Activated T-helper 2 cell treated with anti-CD3 and anti-CD28 coated beads, Interferon-gamma antibody, Interleukin-2, Interleukin-4, amounts not matched to agents 10 μg/mL and 5 μg/mL and 100 μg/mL, durations not matched to agents 14 hours and 24 hours and 36 hours (primary cell): ENCODE data around the gene NUFIP2. TPM values are rescaled to one million over a fixed set of nuclear protein-coding genes. Genes with fewer than 3 reads are reported as not detected.

Experiments used
- DNase-seq: peaks from one replicate; pipeline ENCODE4 v3.0.0; 2021; ENCODE audit warnings: low spot score
- H3K27ac Mint-ChIP-seq: one replicate; pipeline ENCODE4 v1.8.0; 2021; ENCODE audit warnings: mixed read lengths
- H3K27me3 Mint-ChIP-seq: one replicate; pipeline ENCODE4 v1.8.0; 2021; ENCODE audit warnings: low read depth, mixed read lengths
- H3K36me3 Mint-ChIP-seq: one replicate; pipeline ENCODE4 v1.8.0; 2021; ENCODE audit warnings: low read depth, mixed read lengths
- H3K4me1 Mint-ChIP-seq: one replicate; pipeline ENCODE4 v1.8.0; 2021; ENCODE audit warnings: low read depth, mixed read lengths
- H3K4me3 Mint-ChIP-seq: one replicate; pipeline ENCODE4 v1.8.0; 2021; ENCODE audit warnings: low read depth, mild to moderate bottlenecking, moderate library complexity, mixed read lengths
- H3K9me3 Mint-ChIP-seq: one replicate; pipeline ENCODE4 v1.8.0; 2021; ENCODE audit warnings: mixed read lengths
- intact Hi-C: fragments of 100-400 bp; cut with micrococcal nuclease; formaldehyde crosslinking; loops from one replicate; pipeline ENCODE4 v1.15.1; 2023
- total RNA-seq: library from RNA; stranded (reverse); gene quantifications from 2 replicates; pipeline ENCODE4 v1.2.3, GENCODE V29; 2022

Gene NUFIP2
- total RNA-seq, 1 donor from 2014 or later, result 85.7 TPM

DNA sequence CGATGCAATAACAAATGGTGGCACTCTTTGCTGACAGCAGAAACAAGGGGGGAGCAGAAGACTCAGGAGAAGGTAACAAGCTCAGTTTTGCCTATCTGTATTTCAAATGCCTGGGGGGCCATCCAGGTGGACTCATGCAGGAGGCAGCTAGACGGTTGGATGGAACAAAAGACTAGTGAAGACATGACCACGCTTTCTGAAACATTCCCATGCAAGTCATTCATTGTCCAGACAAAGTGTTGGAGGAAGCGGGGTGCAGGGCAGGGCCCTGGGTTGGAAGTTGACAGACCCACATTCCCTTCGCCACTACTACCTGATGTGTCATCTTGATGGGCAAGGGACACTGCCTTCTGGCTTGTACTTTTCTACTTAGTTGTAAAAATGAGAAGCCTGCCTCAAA, 77.1 kb downstream of the NUFIP2 start:
- H3K36me3 Mint-ChIP-seq, result no peaks in the 10 kb centered on the region
- no peak overlapping the region for H3K27ac Mint-ChIP-seq
- peaks cover 3% of the 10 kb centered on the region for H3K27me3 Mint-ChIP-seq
- H3K9me3 Mint-ChIP-seq, result no peaks in the 10 kb centered on the region
- H3K4me1 Mint-ChIP-seq, result peaks cover 6% of the 10 kb centered on the region
- DNase-seq, result no peak
- no peak overlapping the region for H3K4me3 Mint-ChIP-seq
- intact Hi-C loops, result no loop called here

DNA sequence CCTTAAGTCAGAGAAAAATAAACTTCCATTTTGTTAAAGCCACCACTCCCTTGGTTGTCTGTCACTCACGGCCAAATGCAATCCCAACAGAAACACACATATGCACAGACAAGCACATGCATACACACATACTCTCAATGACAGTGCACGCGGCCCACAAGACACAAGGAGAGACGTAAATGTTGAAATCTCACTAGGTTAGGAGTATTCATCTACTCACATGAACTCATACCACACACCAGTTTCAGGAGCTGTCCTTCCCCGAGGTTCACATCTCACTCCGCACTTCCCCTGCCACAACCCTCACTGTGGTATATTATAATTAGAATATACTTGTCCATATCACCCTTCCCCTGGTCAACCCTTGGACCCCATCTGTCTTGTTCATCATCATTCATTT, 77.8 kb downstream of the NUFIP2 start:
- H3K27me3 Mint-ChIP-seq, result peaks cover 3% of the 10 kb centered on the region
- H3K9me3 Mint-ChIP-seq, result no peaks in the 10 kb centered on the region
- no peak for DNase-seq
- H3K4me1 Mint-ChIP-seq, result peaks cover 6% of the 10 kb centered on the region
- intact Hi-C loops, result no loop called here
- no peak overlapping the region for H3K4me3 Mint-ChIP-seq
- H3K36me3 Mint-ChIP-seq, result no peaks in the 10 kb centered on the region
- H3K27ac Mint-ChIP-seq, result no peak overlapping the region

DNA sequence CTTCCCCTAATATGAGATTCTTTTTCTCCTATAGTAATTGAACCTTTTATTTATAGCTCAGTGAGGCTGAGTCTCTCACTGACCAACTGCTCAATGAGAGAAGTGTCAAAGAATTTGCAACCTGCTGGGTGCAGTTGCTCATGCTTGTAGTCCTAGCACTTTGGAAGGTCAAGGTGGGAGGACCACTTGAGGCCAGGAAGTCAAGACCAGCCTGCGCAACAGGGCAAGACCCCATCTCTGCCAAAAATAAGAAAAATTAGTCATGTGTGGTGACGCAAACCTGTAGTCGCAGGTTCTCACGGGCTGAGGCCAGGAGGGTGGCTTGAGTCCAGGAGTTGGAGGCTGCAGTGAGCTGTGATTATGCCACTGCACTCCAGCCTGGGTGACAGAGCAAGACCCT, 78.2 kb downstream of the NUFIP2 start:
- intact Hi-C loops, result no loop called here
- H3K27ac Mint-ChIP-seq, result no peak overlapping the region

DNA sequence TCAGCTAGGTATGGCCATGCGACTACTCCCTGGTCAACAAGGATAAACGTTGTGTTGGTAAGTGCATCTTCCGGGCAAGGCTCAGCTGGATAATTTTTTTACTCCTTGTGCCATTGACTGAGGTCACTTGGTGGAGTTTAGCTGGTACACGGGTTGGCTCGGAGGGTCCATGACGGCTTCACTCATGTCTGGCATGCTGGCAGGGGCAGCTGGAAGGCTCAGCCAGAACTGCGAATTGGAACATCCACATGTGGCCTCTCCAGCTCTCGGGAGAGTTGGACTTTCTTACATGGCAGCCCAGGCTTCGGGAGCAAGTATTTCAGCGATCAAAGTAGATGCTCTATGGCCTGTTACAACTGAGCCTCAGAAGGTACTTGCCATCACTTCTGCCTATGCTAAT, 78.8 kb downstream of the NUFIP2 start:
- H3K4me3 Mint-ChIP-seq, result no peak overlapping the region
- H3K9me3 Mint-ChIP-seq, result no peaks in the 10 kb centered on the region
- no peaks in the 10 kb centered on the region for H3K36me3 Mint-ChIP-seq
- DNase-seq, result no peak
- H3K4me1 Mint-ChIP-seq, result peaks cover 6% of the 10 kb centered on the region
- H3K27me3 Mint-ChIP-seq, result peaks cover 3% of the 10 kb centered on the region
- intact Hi-C loops, result no loop called here
- no peak overlapping the region for H3K27ac Mint-ChIP-seq

More for the DNA sequence above, 78.2 kb downstream of the NUFIP2 start:
- Mint-ChIP-seq H3K9me3 (no peaks in the 10 kb centered on the region), H3K27me3 (peaks cover 3% of the 10 kb centered on the region), H3K4me1 (peaks cover 6% of the 10 kb centered on the region), H3K36me3 (no peaks in the 10 kb centered on the region), H3K4me3 (no peak overlapping the region)
- DNase-seq, result no peak

DNA sequence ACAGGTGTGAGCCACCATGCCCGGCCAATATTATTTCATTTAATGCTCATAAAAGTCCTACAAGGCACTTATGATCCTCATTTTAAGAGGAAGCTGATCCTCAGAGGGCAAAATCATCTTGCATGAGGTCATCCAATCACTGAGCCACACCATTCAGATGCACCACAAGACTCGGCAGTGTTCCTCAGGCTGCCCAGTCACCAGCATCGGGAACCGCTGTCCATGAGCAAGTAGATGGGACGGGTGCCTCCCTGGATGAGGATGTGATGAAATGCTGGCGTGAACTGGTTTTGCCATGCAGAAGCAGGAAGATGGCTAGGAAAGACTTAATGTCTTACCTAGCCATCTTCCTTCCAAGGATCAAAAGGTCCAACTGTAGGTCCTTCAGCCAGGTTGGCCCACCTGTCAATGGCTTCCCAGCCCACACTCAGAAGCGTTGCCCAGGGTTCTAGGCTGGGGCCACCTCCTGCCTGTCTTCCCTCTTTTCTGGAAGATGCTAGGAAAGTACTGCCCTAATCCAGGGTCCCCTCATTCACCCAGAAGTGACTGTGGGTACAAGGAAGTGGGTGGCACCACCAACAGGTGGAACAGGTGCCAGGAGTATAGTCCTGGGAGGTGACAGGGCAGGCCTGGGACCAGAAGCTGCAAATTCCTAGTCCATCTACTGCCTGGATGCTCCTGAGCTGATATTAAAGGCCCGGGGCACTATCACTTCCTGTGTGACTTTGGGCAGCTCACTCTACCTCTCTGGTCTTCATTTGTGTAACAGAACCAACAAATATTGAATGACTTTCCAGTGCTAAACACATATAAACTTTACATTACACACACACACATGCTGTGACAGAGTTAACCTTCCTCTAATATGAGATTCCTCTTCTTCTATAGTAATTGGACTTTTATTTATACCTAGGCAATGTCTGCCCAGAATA, 79.5 kb downstream of the NUFIP2 start:
- Mint-ChIP-seq H3K27ac (no peak overlapping the region), H3K27me3 (peaks cover 3% of the 10 kb centered on the region), H3K36me3 (no peaks in the 10 kb centered on the region), H3K4me3 (no peak overlapping the region), H3K4me1 (peaks cover 3% of the 10 kb centered on the region), H3K9me3 (no peaks in the 10 kb centered on the region)
- no peak for DNase-seq
- intact Hi-C loops, result no loop called here

DNA sequence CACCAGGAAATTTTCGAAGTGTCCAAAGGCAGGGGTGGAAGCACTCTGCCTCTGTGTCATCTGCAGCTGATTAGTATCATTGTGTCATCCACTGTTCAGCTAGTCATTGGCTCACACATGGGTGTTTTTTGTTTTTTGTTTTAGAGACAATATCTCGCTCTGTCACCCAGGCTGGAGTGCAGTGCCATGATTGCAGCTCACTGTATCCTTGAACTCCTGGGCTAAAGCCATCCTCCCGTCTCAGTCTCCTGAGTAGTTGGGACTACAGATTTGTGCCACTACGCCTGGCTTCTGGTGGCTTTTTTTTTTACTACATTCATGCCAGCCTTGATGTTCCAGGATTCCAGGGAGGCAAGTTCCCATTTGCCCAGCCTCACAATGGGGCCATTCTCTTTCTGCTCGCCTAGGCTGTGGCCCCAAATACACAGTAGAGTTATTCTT, 81.2 kb downstream of the NUFIP2 start:
- Mint-ChIP-seq H3K27me3 (peaks cover 5% of the 10 kb centered on the region), H3K36me3 (no peaks in the 10 kb centered on the region), H3K4me1 (no peaks in the 10 kb centered on the region), H3K4me3 (no peak overlapping the region), H3K9me3 (no peaks in the 10 kb centered on the region), H3K27ac (no peak overlapping the region)
- intact Hi-C loops, result no loop called here
- no peak for DNase-seq

DNA sequence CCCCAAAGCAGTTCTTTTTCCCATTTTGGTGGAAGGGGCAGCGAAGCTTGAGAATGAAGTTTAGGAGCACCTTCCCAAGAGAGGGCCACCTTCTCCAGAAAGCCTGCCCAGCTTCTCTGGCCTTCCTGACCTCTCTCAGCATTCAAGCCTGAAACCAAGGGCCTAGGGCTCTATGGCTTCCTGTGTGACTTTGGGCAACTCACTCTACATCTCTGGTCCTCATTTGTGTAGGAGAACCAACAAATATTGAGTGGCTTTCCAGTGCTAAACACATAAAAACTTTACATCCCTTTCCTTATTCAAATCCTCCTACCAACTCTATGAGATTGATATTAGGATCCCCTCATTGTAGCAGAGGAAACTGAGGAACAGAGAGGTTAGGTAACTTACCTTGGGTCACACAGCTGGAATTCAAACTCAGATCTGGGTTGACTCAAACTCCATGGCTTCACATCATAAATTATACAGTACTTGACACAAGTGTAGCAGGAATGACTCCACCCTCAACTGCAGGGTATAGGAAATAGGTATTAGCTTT, 81.8 kb downstream of the NUFIP2 start:
- Mint-ChIP-seq H3K9me3 (no peaks in the 10 kb centered on the region), H3K4me1 (no peaks in the 10 kb centered on the region), H3K27ac (no peak overlapping the region), H3K4me3 (no peak overlapping the region), H3K27me3 (peaks cover 5% of the 10 kb centered on the region), H3K36me3 (no peaks in the 10 kb centered on the region)
- intact Hi-C loops, result no loop called here
- DNase-seq, result no peak

DNA sequence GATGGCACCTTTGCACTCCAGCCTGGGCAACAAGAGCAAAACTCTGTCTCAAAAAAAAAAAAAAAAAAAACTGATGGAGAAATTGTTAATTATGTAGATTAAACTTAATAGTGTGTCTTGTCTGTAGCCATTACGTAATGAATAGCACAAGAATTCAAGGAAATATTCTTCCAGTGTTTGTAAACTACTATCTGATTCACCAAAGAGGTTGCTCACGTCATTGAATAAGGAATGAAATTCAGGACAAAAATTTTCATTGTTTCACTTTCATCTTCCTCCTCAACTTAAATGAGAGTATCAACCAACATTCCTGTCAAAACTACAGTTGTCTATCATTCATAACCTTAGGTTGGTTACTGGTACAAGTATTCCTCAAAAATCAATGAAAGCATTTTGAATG, 83.1 kb downstream of the NUFIP2 start:
- Mint-ChIP-seq H3K27ac (no peak overlapping the region), H3K36me3 (no peaks in the 10 kb centered on the region), H3K4me1 (no peaks in the 10 kb centered on the region), H3K27me3 (peaks cover 2% of the 10 kb centered on the region), H3K9me3 (no peaks in the 10 kb centered on the region), H3K4me3 (no peak overlapping the region)
- intact Hi-C loops, result no loop called here
- no peak for DNase-seq

DNA sequence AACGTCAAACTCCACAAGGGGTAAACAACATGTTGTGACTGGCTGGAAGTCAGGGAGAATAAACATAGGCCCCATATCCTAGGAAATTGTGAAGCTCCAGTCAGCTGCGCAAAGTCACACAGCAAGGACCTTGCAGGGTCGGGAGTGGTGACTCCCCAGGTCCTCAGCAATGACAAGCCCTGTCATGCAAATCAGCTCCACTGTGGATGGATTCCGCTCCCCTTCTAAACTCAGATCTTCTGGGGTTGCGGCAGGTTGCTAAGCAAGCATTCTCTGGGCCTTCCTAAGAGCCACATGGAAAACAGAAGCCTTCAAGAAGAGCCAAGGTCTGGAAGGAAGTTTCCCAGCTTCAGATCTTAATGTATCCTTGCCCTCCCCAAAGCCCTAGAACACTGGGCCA, 84.9 kb downstream of the NUFIP2 start:
- DNase-seq, result no peak
- Mint-ChIP-seq H3K9me3 (no peaks in the 10 kb centered on the region), H3K4me1 (no peaks in the 10 kb centered on the region), H3K4me3 (no peak overlapping the region), H3K27me3 (peaks cover 9% of the 10 kb centered on the region), H3K36me3 (no peaks in the 10 kb centered on the region), H3K27ac (no peak overlapping the region)
- intact Hi-C loops, result no loop called here

DNA sequence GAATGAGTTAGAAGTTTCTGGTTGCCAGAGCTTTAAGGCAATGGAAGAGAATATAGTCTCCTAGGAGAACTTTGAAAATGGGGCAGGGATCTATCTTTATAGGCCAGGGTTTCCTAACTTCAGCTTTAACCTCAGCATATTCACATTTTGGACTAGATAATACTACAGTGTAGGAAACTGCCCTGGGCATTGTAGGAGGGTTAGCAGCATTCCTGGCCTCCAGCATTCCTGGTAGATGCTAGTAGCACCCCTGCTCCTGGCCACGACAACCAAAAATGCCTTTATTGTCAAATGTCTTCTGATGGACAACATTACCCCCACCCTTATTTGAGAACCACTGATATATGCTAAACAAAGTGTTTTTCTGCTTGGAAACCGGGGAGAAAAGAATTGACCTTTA, 86.0 kb downstream of the NUFIP2 start:
- Mint-ChIP-seq H3K4me1 (no peaks in the 10 kb centered on the region), H3K9me3 (no peaks in the 10 kb centered on the region), H3K27ac (no peak overlapping the region), H3K27me3 (peaks cover 15% of the 10 kb centered on the region), H3K36me3 (no peaks in the 10 kb centered on the region), H3K4me3 (no peak overlapping the region)
- intact Hi-C loops, result no loop called here
- DNase-seq, result no peak

Other genes starting within 250 kb of the NUFIP2 start
- 49.5 and 50.3 TPM in 2 replicates for gene MYO18A, start 113.8 kb downstream of the NUFIP2 start, total RNA-seq
- not detected in 2 replicates for gene CRYBA1, start 47.3 kb downstream of the NUFIP2 start, total RNA-seq
- gene TAOK1, start 96.2 kb upstream of the NUFIP2 start, total RNA-seq, result 41.9 and 47.9 TPM in 2 replicates